Gastroesophageal sphincter (tissue), 3 donors: Measurements from ENCODE around the gene DCTN2.

Source experiments
- POLR2A ChIP-seq, 2 donors: fragments of 450-650 bp; IDR thresholded peaks; one replicate each; pipeline ENCODE4 v1.6.1; 2017; ENCODE audit warnings: antibody characterized with exemption in 2 of 2, mild to moderate bottlenecking in 2 of 2, moderate library complexity in 1 of 2
- TF ChIP-seq, protein P1 (sequence below), 4 experiments: fragments of 200-600 bp in 2 of 4; fragments of 450-650 bp in 2 of 4; sonication (generic) in 1 of 4; IDR thresholded peaks; one replicate each; pipeline ENCODE4 v1.5.1; 2017 to 2019; ENCODE audit warnings: antibody characterized with exemption in 4 of 4, mild to moderate bottlenecking in 2 of 4, moderate library complexity in 2 of 4

DNA sequence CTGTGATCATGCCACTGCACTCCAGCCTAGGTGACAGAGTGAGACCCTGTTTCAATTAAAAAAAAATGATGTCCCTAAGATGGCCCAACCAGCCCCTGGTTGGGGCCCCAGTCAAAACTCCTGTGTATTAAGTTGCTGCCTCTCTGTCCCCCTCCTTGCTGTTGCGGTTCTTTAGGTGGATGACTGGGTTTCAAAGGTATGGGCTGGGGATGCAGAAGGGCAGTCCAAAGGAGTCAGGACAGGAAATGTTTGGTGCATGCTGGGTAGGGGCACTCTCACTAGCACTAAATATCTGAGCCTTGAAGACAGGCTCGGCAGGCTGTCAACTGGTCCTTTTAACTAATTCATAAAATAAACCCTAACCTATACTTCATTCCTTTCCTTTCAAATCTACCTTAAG lies 32.0 kb upstream of the DCTN2 start:
- TF ChIP-seq, protein P1, sequence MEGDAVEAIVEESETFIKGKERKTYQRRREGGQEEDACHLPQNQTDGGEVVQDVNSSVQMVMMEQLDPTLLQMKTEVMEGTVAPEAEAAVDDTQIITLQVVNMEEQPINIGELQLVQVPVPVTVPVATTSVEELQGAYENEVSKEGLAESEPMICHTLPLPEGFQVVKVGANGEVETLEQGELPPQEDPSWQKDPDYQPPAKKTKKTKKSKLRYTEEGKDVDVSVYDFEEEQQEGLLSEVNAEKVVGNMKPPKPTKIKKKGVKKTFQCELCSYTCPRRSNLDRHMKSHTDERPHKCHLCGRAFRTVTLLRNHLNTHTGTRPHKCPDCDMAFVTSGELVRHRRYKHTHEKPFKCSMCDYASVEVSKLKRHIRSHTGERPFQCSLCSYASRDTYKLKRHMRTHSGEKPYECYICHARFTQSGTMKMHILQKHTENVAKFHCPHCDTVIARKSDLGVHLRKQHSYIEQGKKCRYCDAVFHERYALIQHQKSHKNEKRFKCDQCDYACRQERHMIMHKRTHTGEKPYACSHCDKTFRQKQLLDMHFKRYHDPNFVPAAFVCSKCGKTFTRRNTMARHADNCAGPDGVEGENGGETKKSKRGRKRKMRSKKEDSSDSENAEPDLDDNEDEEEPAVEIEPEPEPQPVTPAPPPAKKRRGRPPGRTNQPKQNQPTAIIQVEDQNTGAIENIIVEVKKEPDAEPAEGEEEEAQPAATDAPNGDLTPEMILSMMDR (IDR thresholded peaks at IDR 0.05) = no peak
- no peak for TF ChIP-seq POLR2A (IDR thresholded peaks at IDR 0.05)
